Glomerular visceral epithelial cell (primary cell): ENCODE results near the gene GRAP2.

Source experiments
- DNase-seq: peaks from one replicate; pipeline ENCODE4 v3.0.0-alpha.2; 2016; ENCODE audit errors: extremely low spot score

Gene GRAP2

GRCh38 chr22:39925909-39926679, 25.2 kb downstream of the GRAP2 start:
- no peak for DNase-seq

GRCh38 chr22:39926753-39927152, 25.9 kb downstream of the GRAP2 start:
- no peak for DNase-seq

- DNase-seq = no peak
These were observed 26.7 kb downstream of the GRAP2 start for GRCh38 chr22:39927544-39927943.

- DNase-seq = no peak
These were observed 27.9 kb downstream of the GRAP2 start for GRCh38 chr22:39928536-39929520.

- DNase-seq = no peak
These were observed 30.4 kb downstream of the GRAP2 start for GRCh38 chr22:39931251-39931650.

GRCh38 chr22:39932166-39932565, 31.3 kb downstream of the GRAP2 start:
- no peak for DNase-seq

- DNase-seq = peak; percentile 20
These were observed 32.2 kb downstream of the GRAP2 start for GRCh38 chr22:39932918-39933649.

- no peak for DNase-seq
These were observed 32.9 kb downstream of the GRAP2 start for GRCh38 chr22:39933741-39934140.

- DNase-seq = no peak
These were observed 34.2 kb downstream of the GRAP2 start for GRCh38 chr22:39935116-39935515.

- no peak for DNase-seq
These were observed 34.7 kb downstream of the GRAP2 start for GRCh38 chr22:39935612-39936011.

- DNase-seq = no peak
These were observed 35.8 kb downstream of the GRAP2 start for GRCh38 chr22:39936523-39937145.

GRCh38 chr22:39937906-39938305, 37.0 kb downstream of the GRAP2 start:
- DNase-seq = no peak

- DNase-seq = no peak
These were observed 37.7 kb downstream of the GRAP2 start for GRCh38 chr22:39938509-39939111.

GRCh38 chr22:39939830-39940229, 38.9 kb downstream of the GRAP2 start:
- no peak for DNase-seq

- no peak for DNase-seq
These were observed 39.9 kb downstream of the GRAP2 start for GRCh38 chr22:39940757-39941305.

GRCh38 chr22:39941601-39942000, 40.7 kb downstream of the GRAP2 start:
- no peak for DNase-seq

- no peak for DNase-seq
These were observed 41.8 kb downstream of the GRAP2 start for GRCh38 chr22:39942439-39943230.

GRCh38 chr22:39943337-39943736, 42.5 kb downstream of the GRAP2 start:
- DNase-seq = no peak

- DNase-seq = no peak
These were observed 43.3 kb downstream of the GRAP2 start for GRCh38 chr22:39943953-39944872.
